HFFc6 (cell line): ENCODE data around the gene NOC4L. TPM values are rescaled to one million over a fixed set of nuclear protein-coding genes. Genes with fewer than 3 reads are reported as not detected.

Experiments
- DNase-seq: peaks from one replicate; pipeline ENCODE4 v3.0.0-alpha.2; 2018
- H3K27ac Mint-ChIP-seq: 2 replicates; pipeline ENCODE4 v1.8.0; 2020; ENCODE audit warnings: mild to moderate bottlenecking, mixed read lengths
- H3K27me3 Mint-ChIP-seq: 2 replicates; pipeline ENCODE4 v1.8.0; 2021; ENCODE audit warnings: mild to moderate bottlenecking, moderate library complexity, mixed read lengths; ENCODE audit not compliant: insufficient read depth
- H3K36me3 Mint-ChIP-seq: 2 replicates; pipeline ENCODE4 v1.8.0; 2021; ENCODE audit warnings: low read depth, mixed read lengths
- H3K4me1 Mint-ChIP-seq: 2 replicates; pipeline ENCODE4 v1.8.0; 2020; ENCODE audit warnings: low read depth, mixed read lengths
- H3K4me3 Mint-ChIP-seq: 2 replicates; pipeline ENCODE4 v1.8.0; 2020; ENCODE audit warnings: mild to moderate bottlenecking, moderate library complexity, mixed read lengths
- H3K9me3 Mint-ChIP-seq: 2 replicates; pipeline ENCODE4 v1.8.0; 2020; ENCODE audit warnings: mild to moderate bottlenecking, mixed read lengths
- CTCF ChIP-seq: fragments of 200-600 bp; sonication (generic); IDR thresholded peaks from 2 replicates; pipeline ENCODE4 v1.5.0; 2021; ENCODE audit warnings: antibody characterized with exemption, mild to moderate bottlenecking
- total RNA-seq, 6 experiments: library from RNA; stranded (reverse); fragmentation: NEBNext Ultra II Directional; extraction: Animal tissue kit (Norgen Biotek cat#: 25700); gene quantifications; 2 replicates in 1 of 6; 3 replicates in 5 of 6; pipeline ENCODE4 v1.2.3, GENCODE V29; 2021

Gene NOC4L
- total RNA-seq, 6 experiments from 2014 or later, result 25.8 to 33.5 (median 31.3) TPM

GRCh38 chr12:132138941-132139871 lies 5.1 kb upstream of the NOC4L start:
- Mint-ChIP-seq H3K27ac (no peak overlapping the region), H3K4me3 (no peak overlapping the region), H3K27me3 (peaks cover 3% of the 10 kb centered on the region), H3K4me1 (peaks cover 25% of the 10 kb centered on the region), H3K9me3 (no peaks in the 10 kb centered on the region), H3K36me3 (peaks cover 4% of the 10 kb centered on the region; the same call in 1 of the 2 replicates)
- TF ChIP-seq CTCF, result no peak
- DNase-seq, result no peak

GRCh38 chr12:132139912-132140311 lies 4.3 kb upstream of the NOC4L start:
- Mint-ChIP-seq H3K4me3 (no peak overlapping the region), H3K27ac (no peak overlapping the region), H3K9me3 (no peaks in the 10 kb centered on the region), H3K4me1 (peaks cover 28% of the 10 kb centered on the region), H3K36me3 (peaks cover 4% of the 10 kb centered on the region; the same call in 1 of the 2 replicates), H3K27me3 (peaks cover 4% of the 10 kb centered on the region)
- no peak for TF ChIP-seq CTCF
- no peak for DNase-seq

- TF ChIP-seq CTCF, result no peak
- Mint-ChIP-seq H3K9me3 (no peaks in the 10 kb centered on the region), H3K4me3 (no peak overlapping the region), H3K27me3 (peaks cover 4% of the 10 kb centered on the region), H3K36me3 (peaks cover 4% of the 10 kb centered on the region; the same call in 1 of the 2 replicates), H3K27ac (no peak overlapping the region; the same call in 1 of the 2 replicates), H3K4me1 (peaks cover 34% of the 10 kb centered on the region)
- no peak for DNase-seq
These were observed 3.8 kb upstream of the NOC4L start for GRCh38 chr12:132140501-132140900.

GRCh38 chr12:132140918-132141841 lies 3.1 kb upstream of the NOC4L start:
- no peak overlapping the region for H3K27ac Mint-ChIP-seq
- peaks cover 41% of the 10 kb centered on the region for H3K4me1 Mint-ChIP-seq
- no peaks in the 10 kb centered on the region for H3K9me3 Mint-ChIP-seq
- no peak overlapping the region for H3K4me3 Mint-ChIP-seq
- TF ChIP-seq CTCF, result no peak
- peaks cover 4% of the 10 kb centered on the region for H3K27me3 Mint-ChIP-seq
- peaks cover 8% of the 10 kb centered on the region for H3K36me3 Mint-ChIP-seq
- DNase-seq, result no peak

- TF ChIP-seq CTCF, result no peak
- no peaks in the 10 kb centered on the region for H3K9me3 Mint-ChIP-seq
- peaks cover 40% of the 10 kb centered on the region for H3K4me1 Mint-ChIP-seq
- peak overlapping the region; percentile 91 for H3K4me3 Mint-ChIP-seq
- H3K27ac Mint-ChIP-seq, result no peak overlapping the region
- H3K27me3 Mint-ChIP-seq, result peaks cover 4% of the 10 kb centered on the region
- H3K36me3 Mint-ChIP-seq, result peaks cover 10% of the 10 kb centered on the region
- no peak for DNase-seq
These were observed 2.1 kb upstream of the NOC4L start for GRCh38 chr12:132141976-132142678.
